GM23338 (cell line): ENCODE measurements around the gene SOS1. TPM values are rescaled to one million over a fixed set of nuclear protein-coding genes. Genes with fewer than 3 reads are reported as not detected.
"Not testable (repeated sequence)": the region's sequence is repeated elsewhere in the genome, so short reads cannot be mapped to it uniquely, and the experiment has no call there.

Experiments
- ATAC-seq: fragments of 200-7000 bp; cut with Tn5 transposase; 3 replicates; pipeline ENCODE4 v1.9.1; 2020
- DNase-seq: peaks from one replicate; pipeline ENCODE4 v3.0.0-alpha.2; 2015; ENCODE audit warnings: low spot score
- H2AFZ ChIP-seq: fragments of 200-600 bp; sonication (generic); 2 replicates; pipeline ENCODE4 v1.8.0; 2016; ENCODE audit warnings: antibody characterized with exemption, mild to moderate bottlenecking, moderate library complexity
- H3F3A ChIP-seq: fragments of 200-600 bp; sonication (generic); replicated peaks from 2 replicates; pipeline ENCODE4 v1.8.0; 2017; ENCODE audit warnings: antibody characterized with exemption, mixed run types, low read depth
- H3K27ac ChIP-seq: fragments of 200-600 bp; sonication (generic); 2 replicates; pipeline ENCODE4 v1.6.1; 2016; ENCODE audit warnings: low read depth
- H3K27me3 ChIP-seq: fragments of 200-600 bp; sonication (generic); 2 replicates; pipeline ENCODE4 v1.8.0; 2016; ENCODE audit warnings: mild to moderate bottlenecking, mixed run types, moderate library complexity; ENCODE audit not compliant: insufficient read depth
- H3K36me3 ChIP-seq: fragments of 200-600 bp; sonication (generic); 2 replicates; pipeline ENCODE4 v1.8.0; 2016; ENCODE audit warnings: mild to moderate bottlenecking; ENCODE audit not compliant: insufficient read depth
- H3K4me1 ChIP-seq: fragments of 200-600 bp; sonication (generic); 2 replicates; pipeline ENCODE4 v1.8.0; 2016; ENCODE audit warnings: mild to moderate bottlenecking, moderate library complexity; ENCODE audit not compliant: insufficient read depth
- H3K4me2 ChIP-seq: fragments of 200-600 bp; sonication (generic); 2 replicates; pipeline ENCODE4 v1.7.1; 2017; ENCODE audit warnings: mixed run types
- H3K4me3 ChIP-seq: fragments of 200-600 bp; sonication (generic); 2 replicates; pipeline ENCODE4 v1.6.1; 2016; ENCODE audit warnings: mixed run types
- H3K79me2 ChIP-seq: fragments of 200-600 bp; sonication (generic); replicated peaks from 2 replicates; pipeline ENCODE4 v1.8.0; 2017; ENCODE audit warnings: mild to moderate bottlenecking; ENCODE audit not compliant: insufficient read depth
- H3K9me2 ChIP-seq: fragments of 200-600 bp; sonication (generic); 2 replicates; pipeline ENCODE4 v1.8.0; 2017; ENCODE audit not compliant: insufficient read depth
- H4K20me1 ChIP-seq: fragments of 200-600 bp; sonication (generic); replicated peaks from 2 replicates; pipeline ENCODE4 v1.8.0; 2017; ENCODE audit warnings: mild to moderate bottlenecking; ENCODE audit not compliant: insufficient read depth
- H3K27ac Mint-ChIP-seq: 2 replicates; pipeline ENCODE4 v1.8.0; 2020; ENCODE audit warnings: inconsistent platforms, mild to moderate bottlenecking, moderate library complexity, mixed read lengths
- H3K27me3 Mint-ChIP-seq: 3 replicates; pipeline ENCODE4 v1.8.0; 2022; ENCODE audit warnings: low read depth, mild to moderate bottlenecking, moderate library complexity, mixed read lengths, inconsistent platforms; ENCODE audit not compliant: insufficient read depth, poor library complexity
- H3K36me3 Mint-ChIP-seq: 3 replicates; pipeline ENCODE4 v1.8.0; 2021; ENCODE audit warnings: low read depth, mild to moderate bottlenecking, inconsistent platforms, moderate library complexity, mixed read lengths
- H3K4me1 Mint-ChIP-seq: 3 replicates; pipeline ENCODE4 v1.8.0; 2020; ENCODE audit warnings: mild to moderate bottlenecking, inconsistent platforms, mixed read lengths
- H3K4me3 Mint-ChIP-seq: 3 replicates; pipeline ENCODE4 v1.8.0; 2021; ENCODE audit warnings: moderate library complexity, mild to moderate bottlenecking, inconsistent platforms, mixed read lengths
- H3K9me3 Mint-ChIP-seq: 3 replicates; pipeline ENCODE4 v1.8.0; 2020; ENCODE audit warnings: moderate library complexity, mild to moderate bottlenecking, inconsistent platforms, mixed read lengths
- CREB1 ChIP-seq: fragments of 250-450 bp; sonication (Bioruptor Pico); IDR thresholded peaks from 2 replicates; pipeline ENCODE4 v1.5.0; 2020; ENCODE audit warnings: low read depth, mild to moderate bottlenecking, moderate library complexity
- EZH2 ChIP-seq: fragments of 200-600 bp; sonication (generic); IDR thresholded peaks from one replicate; pipeline ENCODE4 v1.8.0; 2017; ENCODE audit warnings: antibody characterized with exemption, mild to moderate bottlenecking, low read depth; ENCODE audit not compliant: unreplicated experiment
- EZH2phosphoT487 ChIP-seq: fragments of 200-600 bp; sonication (generic); IDR thresholded peaks from one replicate; pipeline ENCODE4 v1.8.1; 2018; ENCODE audit warnings: antibody characterized with exemption; ENCODE audit not compliant: unreplicated experiment
- JUNB ChIP-seq: IDR thresholded peaks from one replicate; pipeline ENCODE4 v1.6.1; 2016; ENCODE audit warnings: antibody characterized with exemption; ENCODE audit not compliant: unreplicated experiment
- POLR2AphosphoS5 ChIP-seq: IDR thresholded peaks from 2 replicates; pipeline ENCODE4 v1.6.1; 2016; ENCODE audit warnings: antibody characterized with exemption, low read depth
- STAT1 ChIP-seq: IDR thresholded peaks from one replicate; pipeline ENCODE4 v1.6.1; 2016; ENCODE audit warnings: antibody characterized with exemption; ENCODE audit not compliant: unreplicated experiment
- ZNF331 ChIP-seq: fragments of 250-450 bp; sonication (Bioruptor Pico); IDR thresholded peaks from 2 replicates; pipeline ENCODE4 v1.5.0; 2020; ENCODE audit warnings: low read depth, mild to moderate bottlenecking, moderate library complexity
- ZNF462 ChIP-seq: fragments of 250-450 bp; sonication (Bioruptor Pico); IDR thresholded peaks from 2 replicates; pipeline ENCODE4 v1.5.0; 2020; ENCODE audit warnings: mild to moderate bottlenecking, moderate library complexity
- polyA plus RNA-seq: library from polyadenylated mRNA; unstranded; fragments of >200 nt; fragmentation: Nextera tagmentation; extraction: Ambion mirVana; gene quantifications from 2 replicates; pipeline ENCODE4 v1.2.1, GENCODE V29; 2016
- total RNA-seq: library from RNA; depleted of rRNA; stranded (reverse); fragments of >200 nt; shearing (Covaris generic); gene quantifications from 2 replicates; pipeline ENCODE4 v1.2.3, GENCODE V29; 2014
- TF ChIP-seq, protein P1 (sequence below), 2 experiments: fragments of 200-600 bp in 1 of 2; sonication (generic) in 1 of 2; conservative IDR thresholded peaks; 2 replicates each; pipeline versions ENCODE4 v1.5.1 to v1.6.1; 2016 to 2017; ENCODE audit warnings: antibody characterized with exemption in 2 of 2, low read depth in 2 of 2, mild to moderate bottlenecking in 2 of 2, moderate library complexity in 1 of 2

The SOS1 gene
- total and polyA plus RNA-seq, 2 experiments from 2014 or later, result 13.4 to 21.9 TPM

- TF ChIP-seq ZNF462 (CRISPR knock-in tag) (no peak), JUNB (no peak), POLR2AphosphoS5 (no peak), EZH2 (no peak), STAT1 (no peak), CREB1 (CRISPR knock-in tag) (no peak), ZNF331 (CRISPR knock-in tag) (no peak), EZH2phosphoT487 (no peak)
- TF ChIP-seq, protein P1, sequence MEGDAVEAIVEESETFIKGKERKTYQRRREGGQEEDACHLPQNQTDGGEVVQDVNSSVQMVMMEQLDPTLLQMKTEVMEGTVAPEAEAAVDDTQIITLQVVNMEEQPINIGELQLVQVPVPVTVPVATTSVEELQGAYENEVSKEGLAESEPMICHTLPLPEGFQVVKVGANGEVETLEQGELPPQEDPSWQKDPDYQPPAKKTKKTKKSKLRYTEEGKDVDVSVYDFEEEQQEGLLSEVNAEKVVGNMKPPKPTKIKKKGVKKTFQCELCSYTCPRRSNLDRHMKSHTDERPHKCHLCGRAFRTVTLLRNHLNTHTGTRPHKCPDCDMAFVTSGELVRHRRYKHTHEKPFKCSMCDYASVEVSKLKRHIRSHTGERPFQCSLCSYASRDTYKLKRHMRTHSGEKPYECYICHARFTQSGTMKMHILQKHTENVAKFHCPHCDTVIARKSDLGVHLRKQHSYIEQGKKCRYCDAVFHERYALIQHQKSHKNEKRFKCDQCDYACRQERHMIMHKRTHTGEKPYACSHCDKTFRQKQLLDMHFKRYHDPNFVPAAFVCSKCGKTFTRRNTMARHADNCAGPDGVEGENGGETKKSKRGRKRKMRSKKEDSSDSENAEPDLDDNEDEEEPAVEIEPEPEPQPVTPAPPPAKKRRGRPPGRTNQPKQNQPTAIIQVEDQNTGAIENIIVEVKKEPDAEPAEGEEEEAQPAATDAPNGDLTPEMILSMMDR (conservative IDR thresholded peaks at IDR 0.05; ENCODE audit: low read depth in 2 of 2), result no peak
Measured at GRCh38 chr2:39058101-39058500, 62.8 kb downstream of the SOS1 start (continued).

DNA sequence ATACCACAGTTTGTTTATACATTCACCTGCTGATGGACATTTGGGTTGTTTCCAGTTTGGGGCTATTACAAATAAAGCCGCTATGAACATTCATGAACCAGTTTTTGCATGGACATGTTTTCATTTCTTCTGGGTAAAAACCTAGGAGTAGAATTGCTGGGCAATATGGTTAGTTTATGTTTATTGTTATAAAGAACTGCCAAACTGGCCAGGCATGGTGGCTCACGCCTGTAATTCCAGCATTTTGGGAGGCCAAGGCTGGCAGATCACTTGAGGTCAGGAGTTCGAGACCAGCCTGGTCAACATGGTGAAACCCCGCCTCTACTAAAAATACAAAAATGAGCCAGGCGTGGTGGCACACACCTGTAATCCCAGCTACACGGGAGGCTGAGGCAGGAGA, 68.2 kb downstream of the SOS1 start:
- not testable (repeated sequence) for H3K79me2 ChIP-seq, H4K20me1 ChIP-seq, H3K4me2 ChIP-seq, H3K27ac Mint-ChIP-seq, H3K4me3 Mint-ChIP-seq, H3K27ac ChIP-seq, DNase-seq, H3K4me3 ChIP-seq, H3K27me3 Mint-ChIP-seq, H3K36me3 ChIP-seq, H3K27me3 ChIP-seq, H3F3A ChIP-seq, H2AFZ ChIP-seq, H3K9me2 ChIP-seq, ATAC-seq, H3K4me1 Mint-ChIP-seq, H3K9me3 Mint-ChIP-seq
- peaks cover 47% of the 10 kb centered on the region for H3K36me3 Mint-ChIP-seq
- peaks cover 15% of the 10 kb centered on the region; the same call in 1 of the 2 replicates for H3K4me1 ChIP-seq
